NCI-H2081 (cell line): ENCODE measurements around the gene EBPL.
"Not testable (repeated sequence)": the region's sequence is repeated elsewhere in the genome, so short reads cannot be mapped to it uniquely, and the experiment has no call there.

ENCODE experiments used
- DNase-seq, 2 experiments: peaks; one replicate each; lab custom pipeline; 2025; lab: John Stamatoyannopoulos, UW

Gene EBPL

GRCh38 chr13:49690995-49691784, at the start of gene EBPL:
Gene EBPL, minus strand, starts transcription at chr13:49691486. Its CDS starts 62 bp downstream, at chr13:49691424.
- DNase-seq = peak; percentile 84 to 88

- no peak for DNase-seq
Observed at GRCh38 chr13:49740870-49741269, 49.6 kb upstream of the EBPL start.

GRCh38 chr13:49739498-49740187, 48.4 kb upstream of the EBPL start:
- no peak for DNase-seq

- DNase-seq = no peak
Observed at GRCh38 chr13:49733181-49733951, 42.1 kb upstream of the EBPL start.

- DNase-seq = no peak
Observed at GRCh38 chr13:49731766-49732165, 40.5 kb upstream of the EBPL start.

GRCh38 chr13:49716615-49717014, 25.3 kb upstream of the EBPL start:
- no peak for DNase-seq

- DNase-seq = no peak
Observed at GRCh38 chr13:49714757-49715156, 23.5 kb upstream of the EBPL start.

- DNase-seq = no peak
Observed at GRCh38 chr13:49711218-49711863, 20.1 kb upstream of the EBPL start.

- DNase-seq = not testable (repeated sequence)
Observed at GRCh38 chr13:49704264-49704663, 13.0 kb upstream of the EBPL start.

GRCh38 chr13:49701491-49701890, 10.2 kb upstream of the EBPL start:
- DNase-seq = no peak

- no peak for DNase-seq
Observed at GRCh38 chr13:49697468-49697867, 6.2 kb upstream of the EBPL start.

- no peak for DNase-seq
Observed at GRCh38 chr13:49694446-49694845, 3.2 kb upstream of the EBPL start.

GRCh38 chr13:49693877-49694276, 2.6 kb upstream of the EBPL start:
- DNase-seq = no peak

GRCh38 chr13:49693191-49693733, 2.0 kb upstream of the EBPL start:
- no peak for DNase-seq

GRCh38 chr13:49690133-49690994, 922 bp downstream of the EBPL start:
- peak; percentile 13 to 58 for DNase-seq

- no peak for DNase-seq
Observed at GRCh38 chr13:49683489-49683888, 7.8 kb downstream of the EBPL start.

GRCh38 chr13:49681842-49682435, 9.3 kb downstream of the EBPL start:
- peak; percentile 44 to 73 for DNase-seq

- no peak for DNase-seq
Observed at GRCh38 chr13:49679246-49679645, 12.0 kb downstream of the EBPL start.

GRCh38 chr13:49678191-49678914, 12.9 kb downstream of the EBPL start:
- no peak for DNase-seq
